ENCODE results near the gene KLF3.

The KLF3 gene

GRCh38 chr4:38667085-38667893 is 3.3 kb downstream of the KLF3 start:
- peak; percentile 49 for DNase-seq (ENCODE audit: low spot score)
- TF ChIP-seq CTCF (IDR thresholded peaks at IDR 0.05; ENCODE audit: borderline replicate concordance, control extremely low read depth, extremely low read depth, insufficient read depth, missing control alignments): no peak
- in situ Hi-C loops (cut with MboI; ENCODE audit: low sequenced_read_pairs, unreplicated experiment): no loop called here

GRCh38 chr4:38668203-38668971 is 4.4 kb downstream of the KLF3 start:
- no peak for TF ChIP-seq CTCF (IDR thresholded peaks at IDR 0.05; ENCODE audit: borderline replicate concordance, control extremely low read depth, extremely low read depth, insufficient read depth, missing control alignments)
- no peak for DNase-seq (ENCODE audit: low spot score)
- in situ Hi-C loops (cut with MboI; ENCODE audit: low sequenced_read_pairs, unreplicated experiment): no loop called here

- TF ChIP-seq CTCF (IDR thresholded peaks at IDR 0.05; ENCODE audit: borderline replicate concordance, control extremely low read depth, extremely low read depth, insufficient read depth, missing control alignments): no peak
- no peak for DNase-seq (ENCODE audit: low spot score)
- in situ Hi-C loops (cut with MboI; ENCODE audit: low sequenced_read_pairs, unreplicated experiment): no loop called here
Observed at GRCh38 chr4:38669208-38669607, 5.2 kb downstream of the KLF3 start.

GRCh38 chr4:38670109-38670901 is 6.3 kb downstream of the KLF3 start:
- DNase-seq (ENCODE audit: low spot score): no peak
- TF ChIP-seq CTCF (IDR thresholded peaks at IDR 0.05; ENCODE audit: borderline replicate concordance, control extremely low read depth, extremely low read depth, insufficient read depth, missing control alignments): no peak
- in situ Hi-C loops (cut with MboI; ENCODE audit: low sequenced_read_pairs, unreplicated experiment): loop anchor here (5.0 to 10.0 kb wide), 2 partner anchors 353 to 596 kb away; no protein-coding TSS in a partner anchor

GRCh38 chr4:38670939-38671591 is 7.1 kb downstream of the KLF3 start:
- TF ChIP-seq CTCF (IDR thresholded peaks at IDR 0.05; ENCODE audit: borderline replicate concordance, control extremely low read depth, extremely low read depth, insufficient read depth, missing control alignments): no peak
- DNase-seq (ENCODE audit: low spot score): peak; percentile 51
- in situ Hi-C loops (cut with MboI; ENCODE audit: low sequenced_read_pairs, unreplicated experiment): loop anchor here (5.0 to 10.0 kb wide), 2 partner anchors 354 to 596 kb away; no protein-coding TSS in a partner anchor

- no peak for TF ChIP-seq CTCF (IDR thresholded peaks at IDR 0.05; ENCODE audit: borderline replicate concordance, control extremely low read depth, extremely low read depth, insufficient read depth, missing control alignments)
- in situ Hi-C loops (cut with MboI; ENCODE audit: low sequenced_read_pairs, unreplicated experiment): loop anchor here (5.0 to 10.0 kb wide), 2 partner anchors 354 to 597 kb away; no protein-coding TSS in a partner anchor
Observed at GRCh38 chr4:38671592-38671940, 7.6 kb downstream of the KLF3 start.

More at GRCh38 chr4:38671592-38671940, 7.6 kb downstream of the KLF3 start:
- DNase-seq (ENCODE audit: low spot score): no peak

All from GM13976 (cell line).